AML-193 (cell line): ENCODE measurements around the gene MYEF2.

Source experiments
- DNase-seq, 2 experiments: peaks; one replicate each; lab custom pipeline; 2025; lab: John Stamatoyannopoulos, UW

Gene MYEF2, protein sequence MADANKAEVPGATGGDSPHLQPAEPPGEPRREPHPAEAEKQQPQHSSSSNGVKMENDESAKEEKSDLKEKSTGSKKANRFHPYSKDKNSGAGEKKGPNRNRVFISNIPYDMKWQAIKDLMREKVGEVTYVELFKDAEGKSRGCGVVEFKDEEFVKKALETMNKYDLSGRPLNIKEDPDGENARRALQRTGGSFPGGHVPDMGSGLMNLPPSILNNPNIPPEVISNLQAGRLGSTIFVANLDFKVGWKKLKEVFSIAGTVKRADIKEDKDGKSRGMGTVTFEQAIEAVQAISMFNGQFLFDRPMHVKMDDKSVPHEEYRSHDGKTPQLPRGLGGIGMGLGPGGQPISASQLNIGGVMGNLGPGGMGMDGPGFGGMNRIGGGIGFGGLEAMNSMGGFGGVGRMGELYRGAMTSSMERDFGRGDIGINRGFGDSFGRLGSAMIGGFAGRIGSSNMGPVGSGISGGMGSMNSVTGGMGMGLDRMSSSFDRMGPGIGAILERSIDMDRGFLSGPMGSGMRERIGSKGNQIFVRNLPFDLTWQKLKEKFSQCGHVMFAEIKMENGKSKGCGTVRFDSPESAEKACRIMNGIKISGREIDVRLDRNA

GRCh38 chr15:48177766-48178647 lies at the start of gene MYEF2:
Gene MYEF2, minus strand, starts transcription at chr15:48178295. Its CDS starts 58 bp downstream, at chr15:48178237.
- DNase-seq: no peak

GRCh38 chr15:48225771-48226170 lies 47.7 kb upstream of the MYEF2 start:
- no peak for DNase-seq

DNA sequence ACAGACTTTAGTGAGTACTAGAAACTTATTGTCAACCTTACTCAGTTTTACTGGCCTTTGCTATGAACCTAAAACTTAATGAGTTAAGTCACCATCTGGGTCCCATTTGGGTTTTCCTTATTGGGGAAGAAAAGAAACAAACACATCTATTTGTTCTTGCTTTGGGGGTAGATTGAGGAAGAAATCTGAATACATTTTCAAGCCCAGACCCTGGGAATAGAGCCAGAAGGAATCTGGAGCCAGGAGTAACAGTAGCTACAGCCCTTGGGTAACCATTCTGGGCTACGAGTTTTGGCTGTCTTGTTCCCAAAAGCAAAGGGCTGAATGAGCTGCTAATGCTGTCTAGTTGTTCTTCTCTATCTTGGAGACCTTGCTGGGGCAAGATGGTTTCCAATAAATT lies 44.5 kb upstream of the MYEF2 start:
- DNase-seq: no peak

- DNase-seq: no peak
These were observed 43.8 kb upstream of the MYEF2 start for GRCh38 chr15:48221885-48222284.

GRCh38 chr15:48221261-48221660 lies 43.2 kb upstream of the MYEF2 start:
- no peak for DNase-seq

- DNase-seq: no peak
These were observed 27.9 kb upstream of the MYEF2 start, which contains the start of gene SLC12A1 for GRCh38 chr15:48205981-48206380. Gene SLC12A1, plus strand, starts transcription at chr15:48206302. Its CDS starts 1,418 bp downstream, at chr15:48207720.

- DNase-seq: no peak
These were observed 24.0 kb upstream of the MYEF2 start for GRCh38 chr15:48202068-48202467.

DNA sequence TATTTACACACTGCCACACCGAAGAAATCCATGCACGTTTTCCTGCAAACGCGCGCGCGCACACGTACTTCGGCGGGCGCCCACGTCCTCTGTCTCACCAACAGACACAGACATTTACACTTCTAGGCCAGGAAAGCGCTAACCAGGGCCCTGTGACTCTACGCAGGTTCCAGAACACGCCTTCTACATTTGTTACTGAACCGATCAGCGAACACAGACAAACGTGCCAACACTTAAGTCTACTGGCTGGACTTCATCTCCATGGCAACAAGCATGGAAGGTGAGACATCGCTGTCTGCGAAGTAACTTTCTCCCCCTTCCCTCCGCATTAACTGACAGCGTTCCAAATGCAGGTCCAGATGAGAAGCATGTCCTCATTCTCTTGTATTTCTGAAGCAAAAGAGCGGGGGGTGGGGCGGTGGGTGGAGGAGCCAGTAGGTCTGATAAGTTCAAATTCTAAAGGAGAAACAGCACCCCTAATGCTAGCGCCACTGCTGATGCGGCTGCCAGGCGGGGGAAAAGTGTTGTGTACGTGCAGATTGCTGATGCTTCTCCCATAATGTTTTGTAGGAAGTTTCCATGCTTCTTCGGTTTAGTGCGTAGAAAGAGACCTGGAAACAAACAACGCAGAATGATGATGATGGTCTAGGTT lies 13.6 kb upstream of the MYEF2 start, which contains the start of gene CTXN2:
Gene CTXN2, plus strand, starts transcription at position 92 of the 652 bp plus-strand sequence. CDS start 9,636 bp downstream, outside the sequence.
- DNase-seq: no peak

GRCh38 chr15:48190932-48191573 lies 13.0 kb upstream of the MYEF2 start:
- no peak for DNase-seq

DNA sequence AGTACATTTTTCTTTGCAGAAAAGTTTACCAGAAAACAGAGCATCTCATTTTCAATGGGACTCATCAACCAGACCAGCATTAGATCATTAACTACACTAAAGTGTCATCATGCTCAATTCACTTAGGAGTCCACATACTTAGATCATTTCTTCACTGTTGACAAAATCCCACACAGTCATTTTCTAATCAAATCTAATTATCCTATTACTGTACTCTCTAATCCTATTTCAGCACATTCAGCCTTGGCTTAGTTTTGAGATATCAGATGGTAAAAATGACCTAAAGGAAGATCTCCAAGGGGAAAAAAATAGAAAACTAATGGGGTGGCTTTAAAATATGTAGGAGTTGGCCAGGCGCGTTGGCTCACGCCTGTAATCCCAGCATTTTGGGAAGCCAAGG lies 8.2 kb upstream of the MYEF2 start:
- DNase-seq: no peak

DNA sequence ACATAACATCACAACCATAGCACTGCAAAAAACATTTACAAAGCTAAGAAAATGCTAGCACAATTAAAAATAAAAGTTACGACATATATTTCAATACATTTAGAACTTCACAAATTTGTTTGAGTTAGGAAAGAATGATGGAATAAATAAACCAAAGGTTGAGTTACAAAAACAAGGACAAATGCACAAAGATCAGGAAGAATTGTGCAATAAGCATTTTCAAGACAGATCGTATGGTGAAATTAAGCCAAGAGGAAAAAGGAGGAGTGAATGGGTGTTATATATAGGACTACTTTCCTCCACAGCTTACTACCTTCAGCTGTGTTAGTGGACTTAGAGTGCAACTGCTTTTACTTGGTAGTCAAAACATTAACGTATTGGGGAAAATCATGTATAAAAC lies 7.4 kb upstream of the MYEF2 start:
- DNase-seq: no peak

- no peak for DNase-seq
These were observed 4.7 kb upstream of the MYEF2 start for GRCh38 chr15:48182749-48183148.

- no peak for DNase-seq
These were observed 495 bp upstream of the MYEF2 start for GRCh38 chr15:48178648-48178931.

GRCh38 chr15:48177383-48177765 lies 721 bp downstream of the MYEF2 start:
- DNase-seq: no peak

DNA sequence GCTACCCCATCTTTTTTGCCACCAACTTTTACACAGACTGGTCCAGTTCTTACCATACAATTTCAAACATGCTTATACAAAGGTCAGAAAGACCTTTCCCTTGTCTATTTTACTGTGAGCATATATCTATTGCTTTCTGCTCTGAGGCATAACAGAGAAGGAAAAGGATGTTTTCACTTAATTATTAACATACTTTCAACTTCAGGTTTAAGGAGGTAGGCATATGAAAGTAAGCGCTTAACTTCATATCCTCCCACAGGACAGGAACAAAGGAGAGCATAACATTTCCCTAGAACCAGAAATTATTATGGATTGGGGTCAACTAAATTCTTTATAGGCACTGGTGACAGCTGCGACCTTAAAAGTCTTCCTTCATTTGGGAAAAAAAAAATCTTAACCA lies 1.1 kb downstream of the MYEF2 start:
- DNase-seq: no peak

GRCh38 chr15:48176112-48176511 lies 2.0 kb downstream of the MYEF2 start:
- DNase-seq: no peak

GRCh38 chr15:48175126-48175525 lies 3.0 kb downstream of the MYEF2 start:
- no peak for DNase-seq

- no peak for DNase-seq
These were observed 7.1 kb downstream of the MYEF2 start for GRCh38 chr15:48170981-48171380.

DNA sequence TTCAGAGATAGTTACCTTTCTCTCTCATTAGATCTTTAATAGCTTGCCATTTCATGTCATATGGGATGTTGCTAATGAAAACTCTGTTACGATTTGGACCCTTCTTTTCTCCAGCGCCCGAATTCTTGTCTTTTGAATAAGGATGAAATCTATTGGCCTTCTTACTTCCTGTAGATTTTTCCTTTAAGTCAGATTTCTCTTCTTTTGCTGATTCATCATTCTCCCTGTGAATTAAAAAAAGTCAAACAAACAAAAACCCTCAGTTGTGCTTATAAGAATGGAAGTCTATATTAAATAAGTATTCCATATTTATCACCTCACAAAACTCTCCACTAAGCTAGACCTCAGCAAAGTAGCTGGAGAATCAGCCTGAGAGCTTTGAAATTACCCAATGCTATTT lies 9.5 kb downstream of the MYEF2 start:
- no peak for DNase-seq

GRCh38 chr15:48153526-48153925 lies 24.6 kb downstream of the MYEF2 start:
- DNase-seq: no peak

DNA sequence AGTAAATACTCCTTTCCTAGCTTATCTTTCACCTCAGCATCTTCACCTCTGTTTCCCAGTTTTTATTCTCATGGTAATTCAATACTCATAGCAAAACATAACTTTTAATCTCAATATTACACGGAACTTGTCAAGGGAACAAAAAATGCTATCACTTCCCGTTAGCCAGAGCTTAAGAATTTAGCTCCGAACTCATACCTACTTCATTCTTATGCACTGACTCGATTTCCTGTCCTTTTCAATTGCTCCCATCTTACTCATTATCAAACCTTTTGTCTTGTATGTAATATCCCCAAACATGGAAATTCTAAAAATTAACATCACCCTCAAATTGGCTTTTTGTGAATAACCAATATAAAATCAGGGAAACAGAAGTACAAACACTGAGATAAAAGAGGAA lies 28.2 kb downstream of the MYEF2 start:
- no peak for DNase-seq

DNA sequence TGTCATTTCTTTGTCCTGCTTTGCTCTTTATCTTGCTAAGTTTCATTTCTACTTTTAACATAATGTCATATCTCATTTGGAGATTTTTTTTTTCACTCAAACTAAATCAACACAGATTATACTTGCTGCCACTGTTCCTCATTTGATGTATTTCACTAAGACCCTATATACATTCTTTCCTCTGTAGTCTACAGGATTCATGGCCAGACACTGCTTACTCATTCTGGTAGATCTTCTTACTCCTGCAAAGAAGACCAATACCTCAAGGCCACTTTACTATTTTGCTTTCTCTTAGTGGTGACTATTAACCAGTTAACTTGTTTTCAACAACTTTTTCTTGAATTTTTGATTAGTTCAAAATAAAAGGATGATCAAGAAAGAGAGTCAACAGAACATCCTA lies 30.7 kb downstream of the MYEF2 start:
- DNase-seq: no peak
